ENCODE data around the gene HPRT1.

- TF ChIP-seq CTCF (IDR thresholded peaks at IDR 0.05), result no peak
- TF ChIP-seq POLR2A (IDR thresholded peaks at IDR 0.05), result no peak
Measured at GRCh38 chrX:134502686-134503085, 42.7 kb downstream of the HPRT1 start.
